ENCODE measurements around the gene PGRMC1. TPM values are rescaled to one million over a fixed set of nuclear protein-coding genes. Genes with fewer than 3 reads are reported as not detected.
"Not testable (repeated sequence)": the region's sequence is repeated elsewhere in the genome, so short reads cannot be mapped to it uniquely, and the experiment has no call there.

PGRMC1 gene
- polyA plus RNA-seq, 1 of the 3 experiments (the other 2 are of a cell fraction), result 65.3 TPM

GRCh38 chrX:119206203-119206602 lies 29.9 kb upstream of the PGRMC1 start:
- H3K79me2 ChIP-seq (ENCODE audit: insufficient read depth), result no peaks in the 10 kb centered on the region
- H2AFZ ChIP-seq (ENCODE audit: low read depth), result no peak overlapping the region
- H3K27me3 ChIP-seq (ENCODE audit: insufficient read depth), result peaks cover 34% of the 10 kb centered on the region
- no peak overlapping the region for H3K27ac ChIP-seq (ENCODE audit: low read depth in 2 of 2, low read length in 1 of 2)
- H3K4me3 ChIP-seq (ENCODE audit: low read depth in 2 of 2, low read length in 1 of 2), result no peak overlapping the region
- TF ChIP-seq ZBTB33 (IDR thresholded peaks at IDR 0.05; ENCODE audit: borderline replicate concordance, low read depth) (no peak), PBX3 (IDR thresholded peaks at IDR 0.05) (no peak), NRF1 (IDR thresholded peaks at IDR 0.05; ENCODE audit: low read depth, low read length) (no peak), EZH2phosphoT487 (IDR thresholded peaks at IDR 0.05; ENCODE audit: borderline replicate concordance, low read depth) (no peak), TAF1 (IDR thresholded peaks at IDR 0.05; ENCODE audit: borderline replicate concordance, low read depth, low read length) (no peak), TCF12 (IDR thresholded peaks at IDR 0.05) (no peak), MEF2A (IDR thresholded peaks at IDR 0.05; ENCODE audit: borderline replicate concordance, low read depth) (no peak), USF2 (IDR thresholded peaks at IDR 0.05; ENCODE audit: borderline replicate concordance, low read depth, low read length) (no peak), GABPA (IDR thresholded peaks at IDR 0.05; ENCODE audit: low read depth) (no peak), SMC3 (IDR thresholded peaks at IDR 0.05; ENCODE audit: low read depth, low read length) (no peak), YY1 (IDR thresholded peaks at IDR 0.05; ENCODE audit: low read depth) (no peak), ELF1 (IDR thresholded peaks at IDR 0.05) (no peak)
- TF ChIP-seq, protein P1, sequence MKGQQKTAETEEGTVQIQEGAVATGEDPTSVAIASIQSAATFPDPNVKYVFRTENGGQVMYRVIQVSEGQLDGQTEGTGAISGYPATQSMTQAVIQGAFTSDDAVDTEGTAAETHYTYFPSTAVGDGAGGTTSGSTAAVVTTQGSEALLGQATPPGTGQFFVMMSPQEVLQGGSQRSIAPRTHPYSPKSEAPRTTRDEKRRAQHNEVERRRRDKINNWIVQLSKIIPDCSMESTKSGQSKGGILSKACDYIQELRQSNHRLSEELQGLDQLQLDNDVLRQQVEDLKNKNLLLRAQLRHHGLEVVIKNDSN (IDR thresholded peaks at IDR 0.05; ENCODE audit: borderline replicate concordance, low read depth), result no peak
- H3K4me2 ChIP-seq, result no peak overlapping the region
- ChIA-PET POLR2A (no interaction called here), CTCF (no interaction called here)
- DNase-seq, result no peak
- H4K20me1 ChIP-seq (ENCODE audit: insufficient read depth), result no peaks in the 10 kb centered on the region
- H3K9me2 ChIP-seq, result no peaks in the 10 kb centered on the region
- H3F3A ChIP-seq (replicated peaks; ENCODE audit: insufficient read depth), result no peaks in the 10 kb centered on the region
- no peaks in the 10 kb centered on the region for H3K9me3 ChIP-seq
- no peak overlapping the region for H3K9ac ChIP-seq
- H3K36me3 ChIP-seq (replicated peaks in 1 of 2; ENCODE audit: control insufficient read depth in 1 of 2, insufficient read depth in 2 of 2, low read length in 1 of 2), result no peaks in the 10 kb centered on the region
- WGBS (ENCODE audit: low lambda C conversion rate), result 12% methylated on average over 5 of the region's 5 CpGs
- no peaks in the 10 kb centered on the region for H3K4me1 ChIP-seq (ENCODE audit: control insufficient read depth in 1 of 2, insufficient read depth in 2 of 2, low read depth in 1 of 2, low read length in 1 of 2)

DNA sequence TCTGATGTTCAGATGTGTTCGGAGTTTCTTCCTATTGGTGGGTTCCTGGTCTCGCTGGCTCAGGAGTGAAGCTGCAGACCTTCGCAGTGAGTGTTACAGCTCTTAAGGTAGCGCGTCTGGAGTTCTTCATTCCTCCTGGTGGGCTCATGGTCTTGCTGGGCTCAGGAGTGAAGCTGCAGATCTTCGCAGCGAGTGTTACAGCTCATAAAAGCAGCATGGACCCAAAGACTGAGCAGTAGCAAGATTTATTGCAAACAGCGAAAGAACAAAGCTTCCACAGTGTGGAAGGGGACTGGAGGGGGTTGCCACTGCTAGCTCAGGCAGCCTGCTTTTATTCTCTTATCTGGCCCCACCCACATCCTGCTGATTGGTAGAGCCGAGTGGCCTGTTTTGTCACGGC lies 28.6 kb upstream of the PGRMC1 start:
- H3K9me3 ChIP-seq; H3F3A ChIP-seq (replicated peaks; ENCODE audit: insufficient read depth); H3K9me2 ChIP-seq; H3K79me2 ChIP-seq (ENCODE audit: insufficient read depth); H3K4me1 ChIP-seq (ENCODE audit: control insufficient read depth in 1 of 2, insufficient read depth in 2 of 2, low read depth in 1 of 2, low read length in 1 of 2); H4K20me1 ChIP-seq (ENCODE audit: insufficient read depth); H3K4me3 ChIP-seq (ENCODE audit: low read depth in 2 of 2, low read length in 1 of 2); H3K9ac ChIP-seq; H3K4me2 ChIP-seq; POLR2A ChIA-PET; DNase-seq; H3K27ac ChIP-seq (ENCODE audit: low read depth in 2 of 2, low read length in 1 of 2); H2AFZ ChIP-seq (ENCODE audit: low read depth); H3K36me3 ChIP-seq (replicated peaks in 1 of 2; ENCODE audit: control insufficient read depth in 1 of 2, insufficient read depth in 2 of 2, low read length in 1 of 2): not testable (repeated sequence)
- peaks cover 45% of the 10 kb centered on the region for H3K27me3 ChIP-seq (ENCODE audit: insufficient read depth)
- WGBS (ENCODE audit: low lambda C conversion rate), result 21% methylated on average over 10 of the region's 10 CpGs
- CTCF ChIA-PET, result interaction anchor here (0.9 kb wide), 1 partner anchor 142 kb away, joined by 3 read pairs; no protein-coding TSS in a partner anchor
